Chondrocyte (in vitro differentiated cells): ENCODE measurements around the gene C8B. TPM values are rescaled to one million over a fixed set of nuclear protein-coding genes. Genes with fewer than 3 reads are reported as not detected.

ENCODE experiments used
- DNase-seq: peaks from one replicate; pipeline ENCODE4 v3.0.0; 2021; ENCODE audit warnings: mixed read lengths, low spot score
- H3K27ac Mint-ChIP-seq: one replicate; pipeline ENCODE4 v1.8.0; 2021; ENCODE audit warnings: mild to moderate bottlenecking, moderate library complexity, mixed read lengths; ENCODE audit not compliant: unreplicated experiment
- H3K27me3 Mint-ChIP-seq: 2 replicates; pipeline ENCODE4 v1.8.0; 2021; ENCODE audit warnings: low read depth, mixed read lengths
- H3K36me3 Mint-ChIP-seq: 2 replicates; pipeline ENCODE4 v1.8.0; 2021; ENCODE audit warnings: low read depth, mixed read lengths
- H3K4me1 Mint-ChIP-seq: 2 replicates; pipeline ENCODE4 v1.8.0; 2021; ENCODE audit warnings: low read depth, mild to moderate bottlenecking, mixed read lengths
- H3K4me3 Mint-ChIP-seq: one replicate; pipeline ENCODE4 v1.8.0; 2021; ENCODE audit warnings: mild to moderate bottlenecking, moderate library complexity, mixed read lengths; ENCODE audit not compliant: unreplicated experiment
- H3K9me3 Mint-ChIP-seq: 2 replicates; pipeline ENCODE4 v1.8.0; 2021; ENCODE audit warnings: low read depth, mixed read lengths
- total RNA-seq: library from RNA; stranded (reverse); gene quantifications from 3 replicates; pipeline ENCODE4 v1.2.1, GENCODE V29; 2021
- TF ChIP-seq, protein P1 (sequence below): fragments of 200-600 bp; sonication (generic); IDR thresholded peaks from 2 replicates; pipeline ENCODE4 v1.5.0; 2021; ENCODE audit warnings: antibody characterized with exemption, mild to moderate bottlenecking, moderate library complexity

Gene C8B
- total RNA-seq, 1 donor from 2014 or later: not detected

GRCh38 chr1:56927986-56928385 is 37.8 kb downstream of the C8B start:
- peaks cover 2% of the 10 kb centered on the region for H3K36me3 Mint-ChIP-seq

DNA sequence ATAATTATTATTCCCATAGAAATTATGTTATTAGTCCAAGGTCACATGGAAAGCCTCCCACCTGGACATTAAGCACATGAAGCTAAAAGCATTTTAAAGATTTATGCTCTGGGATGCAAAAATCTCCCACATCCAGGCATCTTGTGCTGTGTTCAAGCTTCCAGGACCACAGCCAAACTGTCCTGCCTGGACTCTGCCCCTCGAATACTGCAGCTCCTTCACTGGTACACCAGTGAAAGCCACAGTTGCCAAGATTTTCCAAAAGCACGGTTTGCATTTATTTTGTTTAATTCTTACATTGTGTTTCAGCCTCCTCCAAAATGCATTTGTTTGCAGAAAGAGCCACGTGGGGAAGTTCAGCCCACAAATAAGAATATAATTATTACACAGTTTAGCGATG is 38.6 kb downstream of the C8B start:
- H3K36me3 Mint-ChIP-seq: peaks cover 2% of the 10 kb centered on the region
- no peak overlapping the region for H3K27ac Mint-ChIP-seq
- H3K4me3 Mint-ChIP-seq: no peak overlapping the region
- DNase-seq: no peak
- TF ChIP-seq, protein P1, sequence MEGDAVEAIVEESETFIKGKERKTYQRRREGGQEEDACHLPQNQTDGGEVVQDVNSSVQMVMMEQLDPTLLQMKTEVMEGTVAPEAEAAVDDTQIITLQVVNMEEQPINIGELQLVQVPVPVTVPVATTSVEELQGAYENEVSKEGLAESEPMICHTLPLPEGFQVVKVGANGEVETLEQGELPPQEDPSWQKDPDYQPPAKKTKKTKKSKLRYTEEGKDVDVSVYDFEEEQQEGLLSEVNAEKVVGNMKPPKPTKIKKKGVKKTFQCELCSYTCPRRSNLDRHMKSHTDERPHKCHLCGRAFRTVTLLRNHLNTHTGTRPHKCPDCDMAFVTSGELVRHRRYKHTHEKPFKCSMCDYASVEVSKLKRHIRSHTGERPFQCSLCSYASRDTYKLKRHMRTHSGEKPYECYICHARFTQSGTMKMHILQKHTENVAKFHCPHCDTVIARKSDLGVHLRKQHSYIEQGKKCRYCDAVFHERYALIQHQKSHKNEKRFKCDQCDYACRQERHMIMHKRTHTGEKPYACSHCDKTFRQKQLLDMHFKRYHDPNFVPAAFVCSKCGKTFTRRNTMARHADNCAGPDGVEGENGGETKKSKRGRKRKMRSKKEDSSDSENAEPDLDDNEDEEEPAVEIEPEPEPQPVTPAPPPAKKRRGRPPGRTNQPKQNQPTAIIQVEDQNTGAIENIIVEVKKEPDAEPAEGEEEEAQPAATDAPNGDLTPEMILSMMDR: no peak
- peaks cover 8% of the 10 kb centered on the region for H3K9me3 Mint-ChIP-seq
- H3K4me1 Mint-ChIP-seq: peaks cover 4% of the 10 kb centered on the region
- H3K27me3 Mint-ChIP-seq: peaks cover 6% of the 10 kb centered on the region

More at GRCh38 chr1:56927986-56928385, 37.8 kb downstream of the C8B start:
- H3K27ac Mint-ChIP-seq: no peak overlapping the region
- H3K9me3 Mint-ChIP-seq: peaks cover 8% of the 10 kb centered on the region
- H3K4me3 Mint-ChIP-seq: no peak overlapping the region
- H3K27me3 Mint-ChIP-seq: peaks cover 6% of the 10 kb centered on the region
- TF ChIP-seq, protein P1: no peak
- no peak for DNase-seq
- H3K4me1 Mint-ChIP-seq: peaks cover 4% of the 10 kb centered on the region

- no peaks in the 10 kb centered on the region for H3K4me1 Mint-ChIP-seq
- H3K27me3 Mint-ChIP-seq: peaks cover 11% of the 10 kb centered on the region
- DNase-seq: no peak
- peaks cover 2% of the 10 kb centered on the region for H3K36me3 Mint-ChIP-seq
- H3K9me3 Mint-ChIP-seq: peaks cover 8% of the 10 kb centered on the region
- H3K4me3 Mint-ChIP-seq: no peak overlapping the region
- TF ChIP-seq, protein P1: no peak
- H3K27ac Mint-ChIP-seq: no peak overlapping the region
These were observed 40.6 kb downstream of the C8B start for GRCh38 chr1:56925193-56925592.

DNA sequence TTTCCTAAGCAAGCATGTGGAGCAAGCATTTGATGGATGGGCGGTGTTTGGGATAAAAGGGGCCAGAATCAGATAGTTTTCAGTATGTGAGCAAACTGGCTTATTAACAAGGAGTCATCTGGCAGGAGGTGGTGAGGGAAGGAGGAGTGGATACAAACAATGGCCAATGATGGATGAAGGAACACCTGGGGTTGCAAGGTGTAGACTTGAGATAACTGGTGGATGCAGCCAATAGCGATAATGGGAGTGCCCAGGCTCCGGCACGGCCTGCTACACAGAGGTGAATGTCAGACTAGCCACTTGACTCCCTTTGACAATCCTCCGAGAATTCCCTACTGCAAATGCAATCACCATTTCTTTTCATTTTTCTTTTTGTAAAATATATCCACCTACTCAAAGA is 41.7 kb downstream of the C8B start:
- Mint-ChIP-seq H3K36me3 (peaks cover 2% of the 10 kb centered on the region), H3K4me3 (no peak overlapping the region), H3K27ac (no peak overlapping the region), H3K27me3 (peaks cover 9% of the 10 kb centered on the region), H3K9me3 (peaks cover 4% of the 10 kb centered on the region), H3K4me1 (no peaks in the 10 kb centered on the region)
- DNase-seq: no peak
- TF ChIP-seq, protein P1: no peak

GRCh38 chr1:56923201-56923600 is 42.6 kb downstream of the C8B start:
- H3K4me1 Mint-ChIP-seq: no peaks in the 10 kb centered on the region
- no peak overlapping the region for H3K4me3 Mint-ChIP-seq
- no peak overlapping the region for H3K27ac Mint-ChIP-seq
- H3K9me3 Mint-ChIP-seq: no peaks in the 10 kb centered on the region
- peaks cover 9% of the 10 kb centered on the region for H3K27me3 Mint-ChIP-seq
- DNase-seq: no peak
- TF ChIP-seq, protein P1: no peak
- no peaks in the 10 kb centered on the region for H3K36me3 Mint-ChIP-seq
